B cell (primary cell): ENCODE data around the gene TENT4B. TPM values are rescaled to one million over a fixed set of nuclear protein-coding genes. Genes with fewer than 3 reads are reported as not detected.

ENCODE experiments used
- ATAC-seq: fragments of 200-7000 bp; cut with Tn5 transposase; one replicate; pipeline ENCODE4 v1.10.0; 2021; ENCODE audit warnings: low read depth, mild to moderate bottlenecking, moderate number of reproducible peaks, moderate library complexity
- CTCF ChIA-PET: fragments of 350-600 bp; sonication (Branson Sonifier 250); formaldehyde crosslinking; loops from one replicate; lab custom pipeline; 2021; ENCODE audit warnings: antibody characterized with exemption, inconsistent platforms; lab: Charles Lee
- POLR2A ChIA-PET: fragments of 350-600 bp; sonication (Branson Sonifier 250); formaldehyde crosslinking; loops from one replicate; lab custom pipeline; 2021; ENCODE audit warnings: antibody characterized with exemption; lab: Charles Lee
- DNase-seq: peaks from one replicate; pipeline ENCODE4 v3.0.0; 2013
- H2AFZ ChIP-seq: 2 replicates; pipeline ENCODE4 v1.6.1; 2012; ENCODE audit warnings: mild to moderate bottlenecking, low read depth, low read length; ENCODE audit not compliant: insufficient read depth, poor library complexity, severe bottlenecking
- H3K27ac ChIP-seq, 2 donors: 1 replicate in 1 of 2; 2 replicates in 1 of 2; pipeline ENCODE4 v1.5.1; 2012 to 2013; ENCODE audit warnings: low read length in 2 of 2, mild to moderate bottlenecking in 2 of 2, moderate library complexity in 1 of 2
- H3K27me3 ChIP-seq, 4 experiments: fragments of 200-600 bp in 1 of 4; sonication (generic) in 1 of 4; replicated peaks in 1 of 4; 1 replicate in 2 of 4; 2 replicates in 2 of 4; pipeline versions ENCODE4 v1.6.1 to v1.7.0; 2013 to 2016; ENCODE audit warnings: low read length in 3 of 4, mild to moderate bottlenecking in 2 of 4, mixed read lengths in 1 of 4, moderate library complexity in 1 of 4; ENCODE audit not compliant: insufficient read depth in 4 of 4, control insufficient read depth in 3 of 4; ENCODE audit errors: control extremely low read depth in 1 of 4
- H3K36me3 ChIP-seq, 2 experiments: replicated peaks in 1 of 2; 1 replicate in 1 of 2; 2 replicates in 1 of 2; pipeline versions ENCODE4 v1.6.1 to v1.7.1; 2013; ENCODE audit warnings: low read length in 1 of 2; ENCODE audit not compliant: insufficient read depth in 2 of 2, control insufficient read depth in 1 of 2; ENCODE audit errors: control extremely low read depth in 1 of 2, extremely low read depth in 1 of 2
- H3K4me1 ChIP-seq, 2 donors: fragments of 200-600 bp in 1 of 2; sonication (generic) in 1 of 2; 1 replicate in 1 of 2; 2 replicates in 1 of 2; pipeline versions ENCODE4 v1.5.1 to v1.6.1; 2013 to 2017; ENCODE audit warnings: low read length in 2 of 2; ENCODE audit not compliant: control insufficient read depth in 2 of 2, insufficient read depth in 2 of 2
- H3K4me2 ChIP-seq: replicated peaks from 2 replicates; pipeline ENCODE3; 2012; ENCODE audit warnings: mild to moderate bottlenecking, low read depth, low read length; ENCODE audit not compliant: poor library complexity, severe bottlenecking
- H3K4me3 ChIP-seq, 5 experiments: fragments of 200-600 bp in 1 of 5; sonication (generic) in 1 of 5; 1 replicate in 3 of 5; 2 replicates in 2 of 5; pipeline versions ENCODE4 v1.5.1 to v1.7.0; 2011 to 2016; ENCODE audit warnings: low read length in 4 of 5, mild to moderate bottlenecking in 4 of 5, low read depth in 2 of 5, control low read depth in 1 of 5, moderate library complexity in 1 of 5; ENCODE audit not compliant: insufficient read depth in 1 of 5; ENCODE audit errors: control extremely low read depth in 1 of 5, extremely low read depth in 1 of 5
- H3K79me2 ChIP-seq: fragments of 200-600 bp; sonication (generic); one replicate; pipeline ENCODE4 v1.6.0; 2016; ENCODE audit warnings: low read length; ENCODE audit not compliant: control insufficient read depth, insufficient read depth
- H3K9ac ChIP-seq: fragments of 200-600 bp; sonication (generic); 2 replicates; pipeline ENCODE4 v1.6.1; 2017; ENCODE audit warnings: mild to moderate bottlenecking, low read length, moderate library complexity
- H3K9me3 ChIP-seq, 3 donors: one replicate each; pipeline versions ENCODE4 v1.6.1 to v1.7.1; 2013; ENCODE audit warnings: low read length in 2 of 3; ENCODE audit not compliant: control insufficient read depth in 2 of 3, insufficient read depth in 1 of 3; ENCODE audit errors: control extremely low read depth in 1 of 3
- H4K20me1 ChIP-seq: 2 replicates; pipeline ENCODE4 v1.6.0; 2012; ENCODE audit warnings: mild to moderate bottlenecking, low read length; ENCODE audit not compliant: insufficient read depth, control insufficient read depth, poor library complexity, severe bottlenecking
- H3K27ac Mint-ChIP-seq: one replicate; pipeline ENCODE4 v1.8.0; 2021; ENCODE audit warnings: mixed read lengths
- H3K27me3 Mint-ChIP-seq: one replicate; pipeline ENCODE4 v1.8.0; 2021; ENCODE audit warnings: mixed read lengths
- H3K4me1 Mint-ChIP-seq: one replicate; pipeline ENCODE4 v1.8.0; 2021; ENCODE audit warnings: mixed read lengths
- H3K4me3 Mint-ChIP-seq: one replicate; pipeline ENCODE4 v1.8.0; 2021; ENCODE audit warnings: mixed read lengths
- H3K9me3 Mint-ChIP-seq: one replicate; pipeline ENCODE4 v1.8.0; 2022; ENCODE audit warnings: mixed read lengths; ENCODE audit not compliant: insufficient read depth
- CTCF ChIP-seq: fragments of 200-600 bp; IDR thresholded peaks from one replicate; pipeline ENCODE4 v1.8.0; 2022; ENCODE audit warnings: antibody characterized with exemption, mild to moderate bottlenecking
- EZH2 ChIP-seq: IDR thresholded peaks from 2 replicates; pipeline ENCODE4 v1.6.1; 2012; ENCODE audit warnings: borderline replicate concordance, low read depth, mild to moderate bottlenecking, moderate library complexity, low read length; ENCODE audit not compliant: insufficient read depth, poor library complexity, severe bottlenecking
- WGBS: methylation state at CpG from one replicate; pipeline ENCODE4 v1.1.5; 2013; ENCODE audit warnings: missing lambda C conversion rate; ENCODE audit not compliant: insufficient coverage; 5-methylcytosine and 5-hydroxymethylcytosine counted together
- intact Hi-C: fragments of 100-400 bp; cut with micrococcal nuclease; formaldehyde crosslinking; loops from one replicate; pipeline ENCODE4 v1.10.0; 2022
- polyA plus RNA-seq: library from polyadenylated mRNA; depleted of rRNA; stranded (reverse); fragments of >200 nt; gene quantifications from 2 replicates; pipeline ENCODE4 v1.2.3, GENCODE V29; 2012
- total RNA-seq, 2 donors: library from RNA; stranded (reverse); fragments of 120-200 nt in 1 of 2; gene quantifications; 1 replicate in 1 of 2; 2 replicates in 1 of 2; pipeline versions ENCODE4 v1.2.3 to v1.2.4, GENCODE V29; 2013 to 2022

Gene TENT4B
- total and polyA plus RNA-seq, 2 donors (not counting 1 experiment from before 2014, with no cell fraction given) = 6.1 to 17.1 TPM

GRCh38 chr16:50166511-50167500 is 13.7 kb downstream of the TENT4B start:
- H3K9me3 ChIP-seq = no peaks in the 10 kb centered on the region
- intact Hi-C loops = no loop called here
- no peak overlapping the region for H3K4me2 ChIP-seq
- Mint-ChIP-seq H3K27ac (no peak overlapping the region), H3K4me1 (peaks cover 47% of the 10 kb centered on the region), H3K9me3 (no peaks in the 10 kb centered on the region), H3K4me3 (no peak overlapping the region), H3K27me3 (no peaks in the 10 kb centered on the region)
- H3K36me3 ChIP-seq = no peaks in the 10 kb centered on the region
- no peak for DNase-seq
- peaks cover 6 to 23% of the 10 kb centered on the region in 2 donors for H3K4me1 ChIP-seq
- no peak for TF ChIP-seq CTCF
- TF ChIP-seq EZH2 = no peak
- no peak overlapping the region for H3K27ac ChIP-seq
- H4K20me1 ChIP-seq = peaks cover 37% of the 10 kb centered on the region
- ATAC-seq = no peak
- H2AFZ ChIP-seq = no peak overlapping the region
- POLR2A ChIA-PET = no interaction called here
- CTCF ChIA-PET = interaction anchor here (0.8 to 1.4 kb wide), 3 partner anchors 30 to 640 kb away, joined by 3 to 6 read pairs (median 5); no protein-coding TSS in a partner anchor
- H3K4me3 ChIP-seq = no peak overlapping the region
- peaks cover 97% of the 10 kb centered on the region for H3K79me2 ChIP-seq
- no peak overlapping the region for H3K9ac ChIP-seq
- WGBS = 100% methylated on average over 3 of the region's 9 CpGs
- H3K27me3 ChIP-seq = no peaks in the 10 kb centered on the region

- Mint-ChIP-seq H3K4me1 (peaks cover 47% of the 10 kb centered on the region), H3K9me3 (no peaks in the 10 kb centered on the region), H3K27me3 (no peaks in the 10 kb centered on the region), H3K27ac (no peak overlapping the region), H3K4me3 (peak overlapping the region; percentile 30)
- WGBS = 9% methylated on average over 2 of the region's 7 CpGs
- no peak overlapping the region for H3K9ac ChIP-seq
- H3K4me1 ChIP-seq = peaks cover 6 to 17% of the 10 kb centered on the region in 2 donors
- no peak overlapping the region for H3K27ac ChIP-seq
- H3K4me3 ChIP-seq = no peak overlapping the region
- no peaks in the 10 kb centered on the region for H3K36me3 ChIP-seq
- intact Hi-C loops = no loop called here
- no peak for DNase-seq
- no peak for ATAC-seq
- H3K27me3 ChIP-seq = no peaks in the 10 kb centered on the region
- H4K20me1 ChIP-seq = peaks cover 44% of the 10 kb centered on the region
- no peaks in the 10 kb centered on the region for H3K9me3 ChIP-seq
- H3K79me2 ChIP-seq = peaks cover 99% of the 10 kb centered on the region
- TF ChIP-seq CTCF (no peak), EZH2 (no peak)
- H2AFZ ChIP-seq = no peak overlapping the region
- POLR2A ChIA-PET = no interaction called here
- peak overlapping the region; percentile 32 for H3K4me2 ChIP-seq
- CTCF ChIA-PET = interaction anchor here (1.1 to 1.4 kb wide), 2 partner anchors 43 to 639 kb away, joined by 4 to 6 read pairs; no protein-coding TSS in a partner anchor
These were observed 14.4 kb downstream of the TENT4B start for GRCh38 chr16:50167556-50167955.
